OCI-M1 (cell line): ENCODE data around the gene AGAP2.

Source experiments
- DNase-seq: peaks from one replicate; lab custom pipeline; 2025; lab: John Stamatoyannopoulos, UW

The AGAP2 gene

GRCh38 chr12:57767876-57768275 lies 29.3 kb upstream of the AGAP2 start:
- DNase-seq = no peak

- no peak for DNase-seq
Observed at GRCh38 chr12:57767305-57767698, 28.8 kb upstream of the AGAP2 start.

GRCh38 chr12:57766464-57767304 lies 28.1 kb upstream of the AGAP2 start, which contains the start of gene CYP27B1:
TSS of gene CYP27B1 (minus strand) at chr12:57767078. CDS start at chr12:57767041, 37 bp downstream.
- no peak for DNase-seq

- DNase-seq = peak; percentile 15
Observed at GRCh38 chr12:57765698-57766463, 27.3 kb upstream of the AGAP2 start.

- peak; percentile 51 for DNase-seq
Observed at GRCh38 chr12:57765003-57765697, 26.6 kb upstream of the AGAP2 start.

GRCh38 chr12:57764662-57765002 lies 26.1 kb upstream of the AGAP2 start:
- DNase-seq = peak; percentile 22

- no peak for DNase-seq
Observed at GRCh38 chr12:57763881-57764661, 25.5 kb upstream of the AGAP2 start.

GRCh38 chr12:57762463-57762862 lies 23.9 kb upstream of the AGAP2 start:
- no peak for DNase-seq

GRCh38 chr12:57761391-57761998 lies 23.0 kb upstream of the AGAP2 start:
- DNase-seq = no peak

- peak; percentile 5 for DNase-seq
Observed at GRCh38 chr12:57760347-57760982, 21.9 kb upstream of the AGAP2 start.

GRCh38 chr12:57759360-57759980 lies 20.9 kb upstream of the AGAP2 start:
- DNase-seq = peak; percentile 49

- DNase-seq = no peak
Observed at GRCh38 chr12:57758552-57759359, 20.2 kb upstream of the AGAP2 start.

- no peak for DNase-seq
Observed at GRCh38 chr12:57757771-57758170, 19.2 kb upstream of the AGAP2 start.

GRCh38 chr12:57756406-57757341 lies 18.1 kb upstream of the AGAP2 start:
- peak; percentile 77 for DNase-seq

- DNase-seq = no peak
Observed at GRCh38 chr12:57755454-57756372, 17.2 kb upstream of the AGAP2 start.

GRCh38 chr12:57755194-57755453 lies 16.6 kb upstream of the AGAP2 start:
- no peak for DNase-seq

GRCh38 chr12:57754411-57755193 lies 16.1 kb upstream of the AGAP2 start, which contains the start of gene MARCHF9:
TSS of gene MARCHF9 (plus strand) at chr12:57755103. CDS start at chr12:57755529, 426 bp downstream.
- DNase-seq = peak; percentile 45
